GM13976 (cell line): ENCODE data around the gene KATNAL2.

Source experiments
- DNase-seq: peaks from one replicate; pipeline ENCODE4 v3.0.0; 2012; ENCODE audit warnings: low spot score
- CTCF ChIP-seq: IDR thresholded peaks from 2 replicates; pipeline ENCODE4 v1.5.1; 2012; ENCODE audit warnings: borderline replicate concordance, mild to moderate bottlenecking; ENCODE audit not compliant: insufficient read depth; ENCODE audit errors: extremely low read depth, missing control alignments, control extremely low read depth
- in situ Hi-C: fragments of 300-500 bp; cut with MboI; formaldehyde crosslinking; loops from one replicate; pipeline ENCODE4 v1.12.0; 2022; ENCODE audit warnings: low sequenced_read_pairs, mixed read lengths, inconsistent platforms; ENCODE audit not compliant: unreplicated experiment

Gene KATNAL2

GRCh38 chr18:46917108-46917802 lies at the start of gene KATNAL2, which contains the start of gene PIAS2:
TSS of gene KATNAL2 (plus strand) at chr18:46917602. CDS start at chr18:46946873, 29,271 bp downstream.
TSS of gene PIAS2 (minus strand) at chr18:46917507. CDS start at chr18:46917345, 162 bp downstream.
- in situ Hi-C loops, result no loop called here
- TF ChIP-seq CTCF, result peak; percentile 54
- DNase-seq, result peak; percentile 87

- no peak for TF ChIP-seq CTCF
- in situ Hi-C loops, result no loop called here
- DNase-seq, result no peak
Measured at GRCh38 chr18:46868169-46868921, 49.1 kb upstream of the KATNAL2 start.

- in situ Hi-C loops, result no loop called here
- DNase-seq, result no peak
- no peak for TF ChIP-seq CTCF
Measured at GRCh38 chr18:46877329-46877987, 39.9 kb upstream of the KATNAL2 start.

- TF ChIP-seq CTCF, result no peak
- in situ Hi-C loops, result no loop called here
- DNase-seq, result no peak
Measured at GRCh38 chr18:46883180-46883579, 34.2 kb upstream of the KATNAL2 start.

- in situ Hi-C loops, result no loop called here
- DNase-seq, result no peak
- TF ChIP-seq CTCF, result no peak
Measured at GRCh38 chr18:46886893-46887292, 30.5 kb upstream of the KATNAL2 start.

GRCh38 chr18:46888965-46889364 lies 28.4 kb upstream of the KATNAL2 start:
- no peak for DNase-seq
- in situ Hi-C loops, result no loop called here
- TF ChIP-seq CTCF, result no peak
